Measurements from ENCODE around the gene TBC1D14. TPM values are rescaled to one million over a fixed set of nuclear protein-coding genes. Genes with fewer than 3 reads are reported as not detected.

Gene TBC1D14
- total RNA-seq, 1 donor from 2014 or later: 40.4 TPM

- DNase-seq (no peak), ATAC-seq (no peak)
- intact Hi-C loops (cut with micrococcal nuclease): no loop called here
These were observed 112.5 kb downstream of the TBC1D14 start for GRCh38 chr4:7021930-7022664.

DNA sequence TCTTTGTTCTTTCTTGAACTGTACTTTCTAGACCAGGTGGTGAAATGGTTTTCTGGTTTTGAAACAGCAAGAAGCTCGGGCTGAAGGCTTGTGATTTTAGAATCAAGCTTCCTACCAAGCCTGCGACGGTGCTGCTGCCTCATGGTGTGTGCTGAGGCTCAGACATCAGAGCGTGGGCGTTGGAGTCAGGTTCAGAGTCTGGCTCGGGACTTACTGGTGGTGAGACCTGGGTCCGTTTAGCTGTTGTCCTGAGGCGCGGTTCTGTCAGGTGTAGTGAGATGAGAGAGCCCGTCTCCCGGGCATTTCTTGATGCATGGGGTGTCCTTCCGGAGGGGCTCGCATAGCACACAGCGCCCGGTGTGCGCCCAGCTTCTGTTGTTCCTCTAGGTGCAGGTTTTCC, 113.9 kb downstream of the TBC1D14 start:
- ATAC-seq (no peak), DNase-seq (no peak)
- intact Hi-C loops (cut with micrococcal nuclease): no loop called here

DNA sequence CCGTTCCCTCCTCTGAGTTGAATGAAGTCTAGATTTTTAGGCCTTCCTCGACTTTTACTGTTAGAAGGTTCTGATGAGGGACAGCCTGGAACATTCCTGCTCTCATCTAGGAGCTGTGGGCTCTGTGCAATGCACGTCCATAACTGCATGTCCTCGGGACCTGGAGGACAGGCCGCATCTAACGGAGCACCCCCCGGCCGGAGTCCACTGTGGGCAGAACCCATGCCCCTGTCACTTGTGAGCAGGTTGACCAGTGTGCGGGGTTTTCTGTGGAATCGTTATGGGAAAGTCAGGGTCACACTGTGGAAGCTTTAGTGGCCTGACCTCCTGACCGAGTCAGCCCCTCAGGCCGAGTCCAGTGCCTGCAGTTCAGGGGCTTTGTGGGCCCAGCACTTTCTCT, 114.3 kb downstream of the TBC1D14 start:
- ATAC-seq: no peak
- no peak for DNase-seq
- intact Hi-C loops (cut with micrococcal nuclease): no loop called here

- ATAC-seq (no peak), DNase-seq (peak; percentile 13)
- intact Hi-C loops (cut with micrococcal nuclease): no loop called here
These were observed 114.8 kb downstream of the TBC1D14 start for GRCh38 chr4:7024336-7024890.

DNA sequence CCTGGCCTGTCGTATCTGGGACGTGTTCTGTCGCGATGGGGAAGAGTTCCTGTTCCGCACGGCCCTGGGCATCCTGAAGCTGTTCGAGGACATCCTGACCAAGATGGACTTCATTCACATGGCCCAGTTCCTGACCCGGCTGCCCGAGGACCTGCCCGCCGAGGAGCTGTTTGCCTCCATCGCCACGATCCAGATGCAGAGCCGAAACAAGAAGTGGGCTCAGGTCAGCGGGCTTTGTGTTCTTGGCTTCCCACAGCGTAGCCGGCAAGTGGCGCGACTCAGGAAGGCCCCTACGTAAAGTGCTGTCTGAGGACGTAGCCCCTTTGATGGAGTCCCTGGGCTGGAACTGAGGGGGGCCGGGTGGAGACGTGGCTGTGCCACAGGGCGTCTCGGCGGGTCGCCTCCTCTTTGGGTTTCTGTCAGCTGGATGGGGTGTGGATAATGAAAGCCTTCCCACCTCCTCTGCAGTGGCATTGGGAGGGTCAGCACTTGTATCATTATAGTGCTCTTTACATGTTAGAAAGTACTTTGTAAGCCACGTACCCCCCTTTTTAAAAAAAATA, 115.5 kb downstream of the TBC1D14 start:
- intact Hi-C loops (cut with micrococcal nuclease): no loop called here
- peak; percentile 15 for DNase-seq
- ATAC-seq: no peak

GRCh38 chr4:7026107-7026506, 116.5 kb downstream of the TBC1D14 start:
- ATAC-seq: no peak

DNA sequence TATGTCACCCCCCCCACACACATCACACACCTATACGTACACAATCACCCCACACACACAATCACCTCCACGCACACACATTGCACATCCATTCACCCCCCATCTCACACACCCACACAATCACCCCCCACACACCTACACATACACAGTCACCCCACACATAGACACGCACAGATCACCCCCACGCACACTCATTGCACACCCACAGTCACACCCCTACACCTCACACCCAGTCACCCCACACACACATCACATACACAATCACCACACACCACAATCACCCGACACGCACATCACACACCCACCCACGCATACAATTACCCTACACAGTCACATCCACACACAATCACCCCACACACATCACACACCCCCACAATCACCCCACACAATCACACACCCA, 117.7 kb downstream of the TBC1D14 start:
- DNase-seq (no peak), ATAC-seq (no peak)
- intact Hi-C loops (cut with micrococcal nuclease): no loop called here

More at GRCh38 chr4:7026107-7026506, 116.5 kb downstream of the TBC1D14 start:
- intact Hi-C loops (cut with micrococcal nuclease): no loop called here
- DNase-seq: no peak

- no peak for DNase-seq
- no peak for ATAC-seq
- intact Hi-C loops (cut with micrococcal nuclease): no loop called here
These were observed 118.3 kb downstream of the TBC1D14 start for GRCh38 chr4:7027913-7028312.

DNA sequence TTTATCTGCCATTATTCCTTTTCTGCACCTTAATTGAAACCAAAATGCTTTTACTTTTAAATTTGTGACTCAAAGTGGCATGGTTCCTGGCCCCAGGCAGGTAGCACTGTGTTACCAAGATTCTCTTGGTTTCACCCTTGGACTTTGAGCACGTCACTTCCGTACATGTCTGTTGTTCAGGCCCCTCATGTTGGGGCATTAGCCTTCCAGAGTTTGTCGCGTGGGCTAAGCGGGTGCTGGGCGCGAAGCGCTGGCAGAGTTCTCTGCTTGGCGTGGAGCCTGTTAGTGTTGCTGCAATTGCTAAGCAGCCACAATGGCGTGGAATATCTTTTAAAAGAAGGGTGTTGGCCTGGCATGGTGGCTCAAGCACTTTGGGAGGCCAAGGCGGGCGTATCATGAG, 119.6 kb downstream of the TBC1D14 start:
- ATAC-seq (no peak), DNase-seq (no peak)
- intact Hi-C loops (cut with micrococcal nuclease): no loop called here

- intact Hi-C loops (cut with micrococcal nuclease): no loop called here
- ATAC-seq (no peak), DNase-seq (no peak)
These were observed 120.3 kb downstream of the TBC1D14 start for GRCh38 chr4:7029921-7030320.

- DNase-seq: no peak
- intact Hi-C loops (cut with micrococcal nuclease): no loop called here
- no peak for ATAC-seq
These were observed 121.2 kb downstream of the TBC1D14 start for GRCh38 chr4:7030856-7031255.

DNA sequence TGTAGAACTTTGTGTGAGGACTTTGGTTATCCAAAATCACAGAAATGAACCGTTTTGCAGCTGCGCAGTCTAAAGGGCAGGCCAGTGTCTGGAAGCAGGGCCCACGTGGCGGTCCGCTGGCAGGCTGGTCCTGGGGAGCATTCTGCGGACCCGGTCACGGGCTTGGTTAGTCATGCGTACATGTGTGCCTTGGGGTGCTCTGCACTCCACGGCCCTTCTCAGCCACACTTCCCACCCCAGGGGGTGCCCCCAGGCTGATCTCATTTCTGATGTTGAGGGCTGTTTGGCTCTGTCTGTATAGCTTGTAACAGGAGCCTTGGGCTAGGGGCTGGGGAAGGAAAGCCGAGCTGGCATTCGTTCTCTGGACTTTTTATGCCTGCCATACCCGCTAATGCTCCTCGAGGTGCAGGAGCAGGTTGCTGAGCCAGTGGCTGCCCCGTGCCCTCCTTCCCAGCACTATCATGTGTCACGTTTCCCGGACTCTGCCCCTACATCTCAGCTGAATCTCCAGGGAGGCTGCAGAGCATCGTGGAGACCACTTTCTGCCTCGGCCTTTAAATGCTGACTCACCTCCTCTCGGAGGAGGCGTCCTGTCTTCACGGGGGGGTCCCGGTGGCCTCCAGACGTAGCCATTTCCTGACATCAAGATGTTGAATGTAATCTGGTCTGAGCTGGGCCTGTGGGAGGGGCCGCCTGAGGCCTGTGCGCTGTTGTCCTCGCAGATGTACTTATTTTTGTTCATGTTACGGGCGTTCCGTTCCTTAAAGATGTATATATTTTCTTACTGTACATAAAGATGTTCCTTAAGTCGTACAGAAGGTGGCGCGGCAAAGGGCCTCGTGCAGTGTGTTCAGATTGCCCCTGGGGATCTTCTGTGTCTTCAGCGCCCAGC, 122.2 kb downstream of the TBC1D14 start:
- intact Hi-C loops (cut with micrococcal nuclease): no loop called here
- ATAC-seq: no peak
- no peak for DNase-seq

- ATAC-seq: no peak
- intact Hi-C loops (cut with micrococcal nuclease): no loop called here
- DNase-seq: no peak
These were observed 123.0 kb downstream of the TBC1D14 start for GRCh38 chr4:7032596-7032995.

GRCh38 chr4:7034262-7035081, 124.8 kb downstream of the TBC1D14 start:
- ATAC-seq (no peak), DNase-seq (no peak)
- intact Hi-C loops (cut with micrococcal nuclease): no loop called here

- ATAC-seq: no peak
- no peak for DNase-seq
- intact Hi-C loops (cut with micrococcal nuclease): no loop called here
These were observed 127.8 kb downstream of the TBC1D14 start for GRCh38 chr4:7037425-7037824.

DNA sequence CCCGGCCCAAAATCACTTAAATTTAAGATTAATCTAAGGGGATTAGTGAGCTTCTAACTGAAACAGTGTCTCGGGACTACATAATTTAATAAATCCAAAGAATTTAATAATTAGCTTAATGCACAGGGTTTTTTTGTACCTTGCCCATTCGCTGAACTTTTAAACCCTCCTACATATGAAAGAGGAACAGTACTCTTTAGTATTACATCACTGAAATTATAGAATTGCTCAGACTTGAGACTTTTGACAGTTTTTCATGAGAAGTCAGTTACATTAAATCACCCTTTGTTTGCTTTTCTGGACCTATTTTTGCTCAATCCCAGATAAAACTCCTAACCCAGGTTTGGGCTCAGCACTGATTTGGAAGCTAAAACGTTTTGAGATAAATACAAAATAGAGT, 131.1 kb downstream of the TBC1D14 start:
- no peak for ATAC-seq

GRCh38 chr4:7041246-7041645, 131.6 kb downstream of the TBC1D14 start:
- DNase-seq (no peak), ATAC-seq (no peak)
- intact Hi-C loops (cut with micrococcal nuclease): loop anchor here (10.0 kb wide), 1 partner anchor 56 kb away; no protein-coding TSS in a partner anchor

More for the DNA sequence above, 131.1 kb downstream of the TBC1D14 start:
- intact Hi-C loops (cut with micrococcal nuclease): loop anchor here (10.0 kb wide), 1 partner anchor 56 kb away; no protein-coding TSS in a partner anchor
- no peak for DNase-seq

- ATAC-seq (no peak), DNase-seq (peak; percentile 31)
- intact Hi-C loops (cut with micrococcal nuclease): loop anchor here (10.0 kb wide), 1 partner anchor 57 kb away; no protein-coding TSS in a partner anchor
These were observed 132.3 kb downstream of the TBC1D14 start for GRCh38 chr4:7041801-7042502.
